SKM-1 treated with dmso at 0.1 percent for 144 hours (cell line): ENCODE measurements around the gene ACTL8.

Source experiments
- DNase-seq: peaks from one replicate; lab custom pipeline; 2025; ENCODE audit not compliant: unreplicated experiment; lab: John Stamatoyannopoulos, UW

The ACTL8 gene

DNA sequence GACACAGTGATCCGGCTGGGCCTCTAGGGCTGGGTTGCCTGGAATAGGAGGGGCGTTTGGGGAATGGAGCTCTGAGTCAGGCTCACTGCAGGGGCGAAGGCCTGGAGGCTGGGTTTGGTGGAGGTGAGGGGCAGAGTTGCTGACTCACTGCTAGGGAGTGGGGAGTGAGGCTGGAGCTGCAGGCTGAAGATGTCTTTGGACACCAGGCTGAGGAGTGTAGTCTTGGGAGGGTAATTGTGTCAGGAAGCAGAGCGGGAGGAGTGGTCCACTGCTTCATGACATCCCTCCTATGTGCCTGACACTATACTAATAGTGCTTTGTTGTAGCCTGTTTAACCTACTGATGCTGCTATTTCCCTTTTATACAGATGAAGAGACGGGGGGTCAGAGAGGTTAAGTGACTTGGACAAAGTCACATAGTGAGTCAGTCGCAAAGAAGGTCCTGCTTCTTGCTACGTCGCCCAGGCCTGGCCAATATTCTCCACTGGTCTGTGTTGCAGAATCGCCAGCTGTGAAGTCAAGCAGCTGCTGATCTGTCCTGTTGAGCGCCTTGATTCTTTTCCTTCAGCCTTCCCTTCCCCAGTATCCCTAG, 13.6 kb downstream of the ACTL8 start:
- DNase-seq: no peak

DNA sequence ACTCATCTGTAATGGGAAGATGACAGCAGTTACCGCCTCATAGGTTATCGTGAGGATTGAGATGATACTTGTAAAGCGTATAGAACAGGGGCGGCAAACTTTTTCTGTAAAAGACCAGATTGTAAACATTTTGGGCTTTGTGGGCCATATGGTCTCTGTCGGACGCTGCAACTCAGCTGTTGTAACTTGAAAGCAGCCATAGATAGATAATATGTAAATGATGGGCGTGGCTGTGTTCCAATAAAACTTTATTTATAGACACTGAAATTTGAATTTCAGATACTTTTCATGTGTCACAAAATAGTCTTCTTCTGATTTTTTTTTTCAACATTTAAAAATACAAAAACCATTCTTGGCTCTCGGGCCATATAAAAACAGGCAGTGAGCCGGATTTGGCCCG, 15.8 kb downstream of the ACTL8 start:
- DNase-seq: no peak

DNA sequence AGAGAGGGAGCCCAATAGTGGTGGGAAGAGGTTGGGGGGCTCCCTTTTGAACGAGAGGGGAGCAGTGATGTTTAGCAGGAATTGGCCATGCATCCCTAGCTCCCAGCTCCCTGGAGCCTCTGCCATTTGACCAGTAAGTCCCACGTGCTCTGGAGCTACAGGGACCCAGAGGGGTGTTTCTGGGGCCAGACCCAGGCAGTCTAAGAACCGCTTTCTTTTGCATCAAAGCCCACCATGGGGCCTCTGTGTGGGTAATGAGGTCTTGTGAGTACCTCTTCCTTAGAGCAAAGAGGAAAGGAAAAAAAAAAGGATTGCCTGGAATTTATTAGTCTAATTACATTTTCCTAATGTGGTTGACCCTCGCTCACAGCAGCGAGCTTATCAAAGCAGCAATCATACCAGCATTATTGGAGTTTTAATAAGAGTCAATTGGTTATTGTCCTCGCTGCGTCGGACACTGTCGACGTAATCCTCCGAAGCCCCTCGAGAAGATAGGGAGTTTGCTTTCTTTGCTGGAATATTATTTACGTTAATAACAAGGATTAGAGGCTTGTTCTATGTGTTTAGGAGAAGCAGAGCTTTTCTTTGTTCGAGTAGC, 17.6 kb downstream of the ACTL8 start:
- no peak for DNase-seq

DNA sequence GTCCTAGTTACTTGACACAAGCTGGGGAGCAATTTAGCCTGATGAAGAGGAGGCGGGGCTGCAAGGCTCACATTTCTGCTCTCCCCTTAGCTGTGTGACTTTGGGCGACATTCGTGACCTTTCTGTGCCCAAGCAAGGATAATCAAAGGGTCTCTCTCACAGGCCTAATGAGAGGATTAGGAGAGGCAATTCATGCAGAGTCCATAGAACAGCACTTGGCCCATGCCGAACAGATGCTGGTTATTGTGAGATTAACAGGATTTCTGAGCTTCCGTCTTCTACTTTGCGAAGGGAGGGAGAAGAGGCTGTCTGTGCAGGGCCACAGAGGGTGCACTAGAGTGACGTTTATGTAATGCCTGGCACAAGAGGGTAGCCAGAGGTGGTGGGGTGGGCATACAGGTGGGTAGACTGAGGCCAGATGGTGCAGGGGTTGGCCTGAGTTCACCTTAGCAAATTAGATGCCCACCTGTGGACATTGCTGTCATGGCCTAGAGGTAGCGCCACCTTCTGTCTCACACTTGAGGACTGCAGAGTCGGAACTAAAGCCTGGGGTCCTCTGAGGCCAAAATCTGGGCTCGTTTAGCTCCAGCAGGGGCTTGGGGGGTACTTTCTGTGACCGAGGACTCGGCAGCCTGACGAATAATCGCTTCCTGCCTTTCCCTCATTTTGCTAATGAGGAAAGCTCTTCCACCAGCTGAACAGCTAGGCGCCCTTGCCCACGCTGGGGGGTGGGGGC, 18.6 kb downstream of the ACTL8 start:
- DNase-seq: no peak

DNA sequence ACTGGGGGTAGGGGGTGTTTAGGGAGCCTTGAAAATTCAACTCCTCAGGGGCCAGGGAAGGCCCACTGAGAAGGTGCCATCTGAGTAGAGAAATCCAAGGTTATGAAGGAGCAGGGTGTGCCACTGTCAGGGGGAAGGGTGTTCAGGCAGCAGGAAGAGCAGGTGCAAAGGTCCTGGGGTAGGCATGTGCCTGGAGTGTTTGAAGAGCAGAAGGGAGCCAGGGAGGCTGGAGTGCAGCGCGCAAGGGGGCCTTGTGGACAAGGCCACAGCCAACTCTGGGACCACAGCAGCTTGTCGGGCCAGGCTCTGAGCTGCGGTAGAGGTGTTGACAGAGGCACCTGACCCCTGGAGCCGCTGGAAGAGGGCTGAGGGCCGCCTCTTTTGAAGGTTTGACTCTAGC, 19.3 kb downstream of the ACTL8 start:
- DNase-seq: no peak

GRCh38 chr1:17775796-17776195, 20.7 kb downstream of the ACTL8 start:
- DNase-seq: no peak

DNA sequence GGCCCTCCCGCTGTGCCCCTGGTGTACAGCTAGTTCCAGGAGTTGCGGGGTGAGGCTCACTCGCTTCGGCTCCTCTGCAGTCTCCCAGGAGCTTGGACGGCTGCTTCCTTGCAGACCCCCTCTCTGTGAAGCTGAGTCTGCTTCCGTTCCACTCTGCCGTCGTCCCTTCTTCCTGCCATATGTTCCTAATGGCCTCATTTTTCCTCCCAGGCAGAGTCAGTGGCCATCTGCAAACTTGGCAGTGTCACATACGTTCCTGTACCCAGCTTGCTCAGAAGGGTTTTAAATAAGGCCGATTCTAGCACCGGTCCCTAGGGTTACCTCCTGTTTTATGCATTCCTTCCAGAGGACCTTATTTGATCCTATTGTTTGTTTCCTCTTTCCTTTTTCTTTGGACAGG, 21.3 kb downstream of the ACTL8 start:
- no peak for DNase-seq

GRCh38 chr1:17777330-17777729, 22.2 kb downstream of the ACTL8 start:
- no peak for DNase-seq

GRCh38 chr1:17777818-17778217, 22.7 kb downstream of the ACTL8 start:
- DNase-seq: no peak

- no peak for DNase-seq
These were observed 25.8 kb downstream of the ACTL8 start for GRCh38 chr1:17780916-17781315.

GRCh38 chr1:17789926-17790325, 34.8 kb downstream of the ACTL8 start:
- DNase-seq: no peak

GRCh38 chr1:17790383-17791054, 35.4 kb downstream of the ACTL8 start:
- no peak for DNase-seq

- no peak for DNase-seq
These were observed 35.9 kb downstream of the ACTL8 start for GRCh38 chr1:17791055-17791390.

DNA sequence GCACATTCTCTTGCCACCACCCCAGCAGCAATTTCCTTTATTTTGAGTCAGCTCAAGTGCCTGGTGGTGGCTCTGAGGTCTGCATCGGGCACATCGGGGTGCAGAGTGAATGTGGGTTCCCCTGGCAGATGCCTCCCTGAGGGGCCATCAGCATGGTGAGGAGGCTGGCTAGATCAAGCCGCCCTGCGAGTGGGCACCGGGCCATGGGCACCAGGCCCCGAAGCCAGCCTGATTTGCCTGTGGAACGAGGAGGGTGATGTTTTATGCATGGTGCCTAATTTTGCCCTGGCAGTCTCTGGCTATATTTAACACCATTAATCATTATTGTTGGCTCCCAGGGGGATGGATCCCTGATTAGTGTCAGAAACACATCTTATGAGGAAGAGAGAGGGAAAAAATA, 36.3 kb downstream of the ACTL8 start:
- no peak for DNase-seq

DNA sequence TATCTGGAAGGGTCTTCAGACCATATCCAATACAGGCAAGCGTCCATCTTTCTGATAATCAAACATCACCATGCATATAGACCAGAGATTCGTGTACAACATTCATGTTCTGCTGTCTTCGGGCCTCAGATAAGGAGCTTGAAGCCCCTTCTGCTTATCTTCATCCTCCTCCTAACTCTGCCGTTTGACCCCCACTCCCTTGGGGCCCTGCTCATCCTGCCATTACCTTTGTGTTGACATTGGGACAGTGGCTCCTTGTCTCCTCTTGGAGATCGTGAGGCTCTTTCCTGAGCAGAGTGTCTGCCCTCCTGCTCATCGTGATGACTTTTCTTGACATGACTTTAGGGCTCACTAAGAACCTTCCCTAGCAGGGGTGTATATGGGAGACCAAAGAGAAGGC, 37.3 kb downstream of the ACTL8 start:
- DNase-seq: no peak

- DNase-seq: no peak
These were observed 40.1 kb downstream of the ACTL8 start for GRCh38 chr1:17795081-17795809.

DNA sequence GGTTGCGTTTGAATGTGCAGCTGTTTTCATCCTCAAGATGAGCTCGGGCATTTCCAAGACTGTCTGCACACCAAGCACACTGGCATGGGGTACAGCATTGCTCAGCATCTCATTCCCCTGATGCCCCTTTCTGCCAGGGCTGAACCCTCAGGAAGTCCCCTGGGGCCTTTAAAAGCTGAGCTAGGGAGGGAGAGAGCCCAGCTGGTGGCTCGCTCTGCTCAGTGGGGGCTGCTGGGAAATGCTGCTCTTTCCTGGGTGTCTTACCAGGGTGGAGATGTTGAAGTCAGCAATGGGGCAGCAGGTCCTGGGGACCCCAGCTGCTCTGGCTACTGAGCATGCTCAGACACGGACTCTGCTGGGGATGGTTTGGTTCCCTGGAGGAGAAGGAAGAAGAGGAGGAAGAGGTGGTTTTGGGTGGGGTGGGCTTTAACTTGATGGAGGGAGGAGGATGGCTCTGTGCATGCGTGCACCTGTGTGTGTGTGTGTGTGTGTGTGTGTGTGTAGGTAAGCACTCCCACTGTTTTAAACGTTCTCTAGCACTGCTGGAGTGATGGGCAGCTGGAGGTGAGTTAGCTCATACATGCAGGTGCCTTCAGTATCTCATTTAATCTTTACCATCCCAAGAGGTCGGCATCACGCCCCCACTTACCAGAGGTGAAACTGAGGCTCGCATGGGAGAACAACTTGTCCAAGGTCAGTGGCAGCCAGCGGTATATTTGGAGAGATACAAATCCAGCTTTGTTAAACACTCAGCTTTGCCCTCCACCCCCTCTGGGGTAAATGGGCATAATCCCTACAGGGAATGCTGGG, 40.9 kb downstream of the ACTL8 start:
- no peak for DNase-seq

- DNase-seq: no peak
These were observed 42.3 kb downstream of the ACTL8 start for GRCh38 chr1:17797478-17797877.

GRCh38 chr1:17798011-17798410, 42.9 kb downstream of the ACTL8 start:
- DNase-seq: no peak

- DNase-seq: no peak
These were observed 43.8 kb downstream of the ACTL8 start for GRCh38 chr1:17798799-17799382.
